Hepatocyte (in vitro differentiated cells): ENCODE results near the gene DNAJA3.

Experiments
- CTCF ChIP-seq: fragments of 200-600 bp; sonication (generic); IDR thresholded peaks from 2 replicates; pipeline ENCODE4 v1.5.1; 2016; ENCODE audit warnings: antibody characterized with exemption, mild to moderate bottlenecking; ENCODE audit not compliant: poor library complexity
- EZH2 ChIP-seq: fragments of 200-600 bp; sonication (generic); IDR thresholded peaks from 2 replicates; pipeline ENCODE4 v1.6.1; 2016; ENCODE audit warnings: antibody characterized with exemption, mild to moderate bottlenecking, borderline replicate concordance
- EZH2phosphoT487 ChIP-seq: fragments of 200-600 bp; sonication (generic); IDR thresholded peaks from one replicate; pipeline ENCODE4 v1.6.1; 2018; ENCODE audit warnings: antibody characterized with exemption, mild to moderate bottlenecking, low read depth, moderate library complexity; ENCODE audit not compliant: unreplicated experiment, severe bottlenecking

GRCh38 chr16:4428500-4428899, 2.8 kb downstream of the DNAJA3 start:
- TF ChIP-seq CTCF, result no peak
- no peak for TF ChIP-seq EZH2
- no peak for TF ChIP-seq EZH2phosphoT487
